HepG2 (cell line): ENCODE measurements around the gene RBM45. TPM values are rescaled to one million over a fixed set of nuclear protein-coding genes. Genes with fewer than 3 reads are reported as not detected.

ENCODE experiments used
- ATAC-seq: fragments of 200-7000 bp; cut with Tn5 transposase; 3 replicates; pipeline ENCODE4 v1.9.1; 2020; ENCODE audit warnings: mild to moderate bottlenecking, moderate library complexity
- BruUV-seq: library from RNA; stranded (reverse); fragments of 400-500 nt; replicated peaks from 2 replicates; lab custom pipeline; 2021; lab: Mats Ljungman, UMichigan
- CTCF ChIA-PET: fragments of 300-600 bp; formaldehyde crosslinking; extraction: SDS; loops from one replicate; lab custom pipeline; 2021; ENCODE audit warnings: low total read pairs, inconsistent platforms, low intra/inter-chr PET ratio; lab: Yijun Ruan, JAX
- POLR2A ChIA-PET: fragments of 350-600 bp; sonication (Branson Sonifier 250); formaldehyde crosslinking; loops from one replicate; lab custom pipeline; 2020; ENCODE audit warnings: antibody characterized with exemption, inconsistent platforms; lab: Yijun Ruan, JAX
- DNase-seq: peaks from one replicate; pipeline ENCODE4 v3.0.0-alpha.2; 2015; ENCODE audit warnings: low spot score
- FAIRE-seq: peaks from 3 replicates; lab custom pipeline; 2011; peaks lifted over from hg19 to GRCh38; lab: Jason Lieb, UNC
- H2AFZ ChIP-seq: one replicate; pipeline ENCODE4 v1.6.1; 2011; ENCODE audit warnings: low read length, inconsistent platforms
- H3K27ac ChIP-seq: fragments of 300-600 bp; 3 replicates; pipeline ENCODE4 v1.8.0; 2011; ENCODE audit warnings: mixed run types, mild to moderate bottlenecking, mixed read lengths, low read length, inconsistent platforms; ENCODE audit not compliant: insufficient read depth; ENCODE audit errors: extremely low read length
- H3K27me3 ChIP-seq, 2 experiments: fragments of 200-600 bp in 1 of 2; 2 replicates in 1 of 2; 3 replicates in 1 of 2; pipeline versions ENCODE4 v1.6.0 to v1.8.0; 2011; ENCODE audit warnings: low read length in 2 of 2, mild to moderate bottlenecking in 2 of 2, moderate library complexity in 2 of 2, inconsistent platforms in 1 of 2; ENCODE audit not compliant: insufficient read depth in 2 of 2, control insufficient read depth in 1 of 2
- H3K36me3 ChIP-seq, 2 experiments: fragments of 200-600 bp in 1 of 2; replicated peaks in 1 of 2; 2 replicates in 1 of 2; 3 replicates in 1 of 2; pipeline versions ENCODE4 v1.5.1 to v1.8.0; 2011; ENCODE audit warnings: low read length in 2 of 2, inconsistent platforms in 1 of 2; ENCODE audit not compliant: insufficient read depth in 2 of 2, control insufficient read depth in 1 of 2
- H3K4me1 ChIP-seq: 2 replicates; pipeline ENCODE4 v1.5.1; 2012; ENCODE audit warnings: low read length, inconsistent platforms; ENCODE audit not compliant: insufficient read depth
- H3K4me2 ChIP-seq: 2 replicates; pipeline ENCODE4 v1.6.0; 2011; ENCODE audit warnings: low read depth, low read length, inconsistent platforms
- H3K4me3 ChIP-seq, 3 experiments: fragments of 200-600 bp in 1 of 3; sonication (generic), shearing (Covaris generic) in 1 of 3; replicated peaks in 1 of 3; 2 replicates each; pipeline ENCODE4 v1.5.1; 2011 to 2016; ENCODE audit warnings: low read length in 3 of 3, inconsistent platforms in 2 of 3, low read depth in 2 of 3, mild to moderate bottlenecking in 2 of 3, control low read depth in 1 of 3, mixed read lengths in 1 of 3; ENCODE audit not compliant: insufficient read depth in 1 of 3
- H3K79me2 ChIP-seq: one replicate; pipeline ENCODE4 v1.6.1; 2011; ENCODE audit warnings: low read length, inconsistent platforms; ENCODE audit not compliant: insufficient read depth
- H3K9ac ChIP-seq: 2 replicates; pipeline ENCODE4 v1.6.0; 2011; ENCODE audit warnings: mild to moderate bottlenecking, low read depth, low read length, inconsistent platforms; ENCODE audit not compliant: insufficient read depth
- H3K9me3 ChIP-seq: 2 replicates; pipeline ENCODE4 v1.5.1; 2012; ENCODE audit warnings: mild to moderate bottlenecking, low read length
- H4K20me1 ChIP-seq: 2 replicates; pipeline ENCODE4 v1.6.0; 2011; ENCODE audit warnings: inconsistent platforms, mild to moderate bottlenecking, low read length, moderate library complexity; ENCODE audit not compliant: insufficient read depth
- MAFF ChIP-seq: IDR thresholded peaks from 2 replicates; pipeline ENCODE4 v1.6.1; 2011; ENCODE audit warnings: low read depth, low read length, improper control_type of control experiment
- MAFK ChIP-seq, 2 experiments: IDR thresholded peaks in 1 of 2; conservative IDR thresholded peaks in 1 of 2; 2 replicates each; pipeline ENCODE4 v1.6.1; 2011; ENCODE audit warnings: improper control_type of control experiment in 2 of 2, low read length in 2 of 2
- NBN ChIP-seq: fragments of 450-650 bp; conservative IDR thresholded peaks from 2 replicates; pipeline ENCODE4 v1.6.1; 2017
- STAG1 ChIP-seq: sonication (generic); formaldehyde crosslinking; IDR thresholded peaks from 2 replicates; pipeline ENCODE4 v1.4.0; 2020; ENCODE audit warnings: missing genetic modification reagents
- ZNF747 ChIP-seq: sonication (generic); formaldehyde crosslinking; IDR thresholded peaks from 2 replicates; pipeline ENCODE4 v1.8.1; 2023; ENCODE audit warnings: missing genetic modification reagents, mild to moderate bottlenecking, borderline replicate concordance
- ZNF800 ChIP-seq: sonication (generic); formaldehyde crosslinking; IDR thresholded peaks from 2 replicates; pipeline ENCODE4 v1.4.0; 2020; ENCODE audit warnings: missing genetic modification reagents
- ZSCAN21 ChIP-seq: sonication (generic); formaldehyde crosslinking; IDR thresholded peaks from 2 replicates; pipeline ENCODE4 v1.8.0; 2022; ENCODE audit warnings: mild to moderate bottlenecking, missing genetic modification reagents, moderate library complexity, borderline replicate concordance
- WGBS: methylation state at CpG from one replicate; pipeline ENCODE4 v1.1.6; 2017; ENCODE audit warnings: low lambda C conversion rate; 5-methylcytosine and 5-hydroxymethylcytosine counted together
- in situ Hi-C: cut with HindIII; loops from 2 replicates; pipeline ENCODE4 v1.10.0; 2017; ENCODE audit warnings: low pct_unique_long_range_greater_than_20kb; ENCODE audit not compliant: extremely low pct_ligation_motif_present
- intact Hi-C: fragments of 100-400 bp; cut with micrococcal nuclease; formaldehyde crosslinking; loops from one replicate; pipeline ENCODE4 v1.10.0; 2022; ENCODE audit not compliant: unreplicated experiment
- polyA plus RNA-seq, 8 experiments: library from polyadenylated mRNA; depleted of rRNA in 3 of 8; stranded (reverse) in 7 of 8; unstranded in 1 of 8; fragments of >200 nt; fragmentation: Illumina TruSeq in 4 of 8; extraction: Trizol in 4 of 8; gene quantifications; 2 replicates each; pipeline versions ENCODE4 v1.2.1 to v1.2.3, GENCODE V29; 2011 to 2016; ENCODE audit warnings: low read depth in 4 of 8, missing spikeins in 1 of 8, mixed read lengths in 1 of 8; ENCODE audit not compliant: insufficient read depth in 1 of 8
- total RNA-seq, 5 experiments: library from RNA; depleted of rRNA; stranded (reverse); fragments of >200 nt; fragmentation: Illumina TruSeq; extraction: Trizol; gene quantifications; 2 replicates each; pipeline ENCODE4 v1.2.3, GENCODE V29; 2016; ENCODE audit warnings: low read depth in 1 of 5
- TF ChIP-seq, protein P1 (sequence below): sonication (generic); formaldehyde crosslinking; IDR thresholded peaks from 2 replicates; pipeline ENCODE4 v1.5.0; 2020; ENCODE audit warnings: mild to moderate bottlenecking, missing genetic modification reagents, moderate library complexity

The RBM45 gene
- total and polyA plus RNA-seq, 2 of the 13 experiments (the other 11 are each of a cell fraction or from before 2014, with no cell fraction given): 5.7 to 25.2 TPM

- FAIRE-seq (no peak), DNase-seq (no peak), ATAC-seq (no peak)
- in situ Hi-C loops: no loop called here
- H3K36me3 ChIP-seq: no peaks in the 10 kb centered on the region
- POLR2A ChIA-PET: no interaction called here
- WGBS: 80% methylated on average over 1 of the region's 1 CpG
- H3K4me1 ChIP-seq: peaks cover 55% of the 10 kb centered on the region
- intact Hi-C loops: no loop called here
- H3K9me3 ChIP-seq: no peaks in the 10 kb centered on the region
- H3K27ac ChIP-seq: no peak overlapping the region
- CTCF ChIA-PET: no interaction called here
- H3K27me3 ChIP-seq: peaks cover 0 to 6% of the 10 kb centered on the region in 2 experiments; a peak in 1 of 5 replicates
- no peak overlapping the region for H2AFZ ChIP-seq
- BruUV-seq: no TSS peak
- H3K4me3 ChIP-seq: no peak overlapping the region
- H3K9ac ChIP-seq: no peak overlapping the region
- H3K79me2 ChIP-seq: no peaks in the 10 kb centered on the region
- H4K20me1 ChIP-seq: no peaks in the 10 kb centered on the region
- TF ChIP-seq ZNF800 (CRISPR knock-in tag) (no peak), MAFK (conservative IDR thresholded peaks at IDR 0.05 in 1 of 2, IDR thresholded peaks at IDR 0.05 in 1 of 2; ENCODE audit: low read length in 2 of 2) (peak; percentile 22 to 49; a peak in 2 of 4 replicates), MAFF (0 out of 2 replicates have a peak, but pooled peaks have one; percentile 1)
- peak overlapping the region; percentile 30 for H3K4me2 ChIP-seq
Measured at GRCh38 chr2:178068823-178069454, 43.3 kb upstream of the RBM45 start.

- ATAC-seq: no peak
- H3K9me3 ChIP-seq: no peaks in the 10 kb centered on the region
- H3K4me3 ChIP-seq: no peak overlapping the region
- no peaks in the 10 kb centered on the region for H3K36me3 ChIP-seq
- 21% methylated on average over 1 of the region's 1 CpG for WGBS
- peaks cover 55% of the 10 kb centered on the region for H3K4me1 ChIP-seq
- no TSS peak for BruUV-seq
- H3K9ac ChIP-seq: no peak overlapping the region
- TF ChIP-seq STAG1 (CRISPR knock-in tag) (peak; percentile 41), ZSCAN21 (no peak), NBN (no peak), ZNF747 (CRISPR knock-in tag) (no peak)
- TF ChIP-seq, protein P1, sequence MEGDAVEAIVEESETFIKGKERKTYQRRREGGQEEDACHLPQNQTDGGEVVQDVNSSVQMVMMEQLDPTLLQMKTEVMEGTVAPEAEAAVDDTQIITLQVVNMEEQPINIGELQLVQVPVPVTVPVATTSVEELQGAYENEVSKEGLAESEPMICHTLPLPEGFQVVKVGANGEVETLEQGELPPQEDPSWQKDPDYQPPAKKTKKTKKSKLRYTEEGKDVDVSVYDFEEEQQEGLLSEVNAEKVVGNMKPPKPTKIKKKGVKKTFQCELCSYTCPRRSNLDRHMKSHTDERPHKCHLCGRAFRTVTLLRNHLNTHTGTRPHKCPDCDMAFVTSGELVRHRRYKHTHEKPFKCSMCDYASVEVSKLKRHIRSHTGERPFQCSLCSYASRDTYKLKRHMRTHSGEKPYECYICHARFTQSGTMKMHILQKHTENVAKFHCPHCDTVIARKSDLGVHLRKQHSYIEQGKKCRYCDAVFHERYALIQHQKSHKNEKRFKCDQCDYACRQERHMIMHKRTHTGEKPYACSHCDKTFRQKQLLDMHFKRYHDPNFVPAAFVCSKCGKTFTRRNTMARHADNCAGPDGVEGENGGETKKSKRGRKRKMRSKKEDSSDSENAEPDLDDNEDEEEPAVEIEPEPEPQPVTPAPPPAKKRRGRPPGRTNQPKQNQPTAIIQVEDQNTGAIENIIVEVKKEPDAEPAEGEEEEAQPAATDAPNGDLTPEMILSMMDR (CRISPR knock-in tag): peak; percentile 48
- TF ChIP-seq, all 625 proteins: peak for 2
- intact Hi-C loops (no loop called here), in situ Hi-C loops (no loop called here)
- CTCF ChIA-PET: no interaction called here
- DNase-seq (no peak), FAIRE-seq (no peak)
- Histone ChIP-seq H4K20me1 (no peaks in the 10 kb centered on the region), H2AFZ (no peak overlapping the region), H3K79me2 (no peaks in the 10 kb centered on the region), H3K27me3 (peaks cover 0 to 6% of the 10 kb centered on the region in 2 experiments; a peak in 1 of 5 replicates), H3K4me2 (peak overlapping the region; percentile 30), H3K27ac (no peak overlapping the region)
- POLR2A ChIA-PET: no interaction called here
Measured at GRCh38 chr2:178069551-178069950, 42.7 kb upstream of the RBM45 start.
